Measurements from ENCODE around the gene LAPTM4A.

Gene LAPTM4A

GRCh38 chr2:20019747-20020146 lies 31.7 kb downstream of the LAPTM4A start:
- DNase-seq (ENCODE audit: low read depth), result no peak

- DNase-seq (ENCODE audit: low read depth), result no peak
Observed at GRCh38 chr2:20018601-20019152, 32.8 kb downstream of the LAPTM4A start.

GRCh38 chr2:20016346-20016745 lies 35.1 kb downstream of the LAPTM4A start:
- no peak for DNase-seq (ENCODE audit: low read depth)

GRCh38 chr2:20015482-20016083 lies 35.8 kb downstream of the LAPTM4A start:
- DNase-seq (ENCODE audit: low read depth), result peak; percentile 30

DNA sequence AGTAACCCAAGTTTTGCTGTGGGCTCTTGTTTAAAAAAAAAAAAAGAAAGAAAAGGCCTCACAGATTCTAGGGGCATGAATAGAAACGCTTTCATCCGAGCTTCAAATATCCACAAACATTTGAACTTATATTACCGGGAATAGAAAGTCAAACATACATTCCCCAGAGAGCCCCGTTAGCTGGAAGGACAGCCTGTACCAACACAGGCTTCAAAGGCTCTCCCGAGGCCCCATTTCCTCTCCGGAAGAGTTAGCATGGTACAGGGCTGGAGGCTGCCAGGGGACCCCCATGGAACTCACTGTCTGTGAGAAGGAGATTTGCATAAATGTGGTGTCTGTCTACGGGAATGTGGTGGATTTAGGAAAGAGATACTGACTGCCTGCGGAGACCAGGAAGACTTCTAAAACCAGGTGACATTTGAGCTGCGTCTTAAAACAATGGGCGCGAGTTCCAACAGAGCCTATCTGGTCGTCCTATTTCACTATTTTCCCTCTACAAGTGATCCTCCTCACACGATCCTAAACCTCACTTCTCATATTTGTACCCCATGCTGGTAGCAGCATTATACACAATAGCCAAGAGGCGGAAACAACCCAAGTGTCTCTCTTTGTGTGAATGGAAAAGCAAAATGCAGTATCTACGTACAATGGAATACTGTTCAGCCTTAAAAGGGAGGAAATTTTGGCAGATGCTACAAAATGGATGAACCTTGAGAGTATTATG lies 38.1 kb downstream of the LAPTM4A start:
- no peak for DNase-seq (ENCODE audit: low read depth)

- DNase-seq (ENCODE audit: low read depth), result no peak
Observed at GRCh38 chr2:20012282-20013125, 38.9 kb downstream of the LAPTM4A start, which contains the start of gene MATN3. Gene MATN3, minus strand, starts transcription at chr2:20012668. Its CDS starts 37 bp downstream, at chr2:20012631.

DNA sequence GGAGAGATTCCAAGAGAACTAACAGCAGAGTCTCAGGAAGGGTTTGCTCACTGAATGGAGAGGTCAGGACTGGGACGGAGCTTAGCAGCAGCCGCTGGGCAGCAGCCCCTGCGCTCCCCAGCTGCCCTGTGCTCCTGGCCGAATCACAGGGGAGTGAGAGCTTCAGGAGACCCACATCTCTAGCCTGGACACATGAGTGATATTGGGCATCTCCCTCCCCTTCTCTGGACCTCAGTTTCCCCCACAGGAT lies 39.5 kb downstream of the LAPTM4A start:
- no peak for DNase-seq (ENCODE audit: low read depth)

GRCh38 chr2:20011276-20012031 lies 40.0 kb downstream of the LAPTM4A start:
- no peak for DNase-seq (ENCODE audit: low read depth)

- no peak for DNase-seq (ENCODE audit: low read depth)
Observed at GRCh38 chr2:20008703-20009102, 42.7 kb downstream of the LAPTM4A start.

DNA sequence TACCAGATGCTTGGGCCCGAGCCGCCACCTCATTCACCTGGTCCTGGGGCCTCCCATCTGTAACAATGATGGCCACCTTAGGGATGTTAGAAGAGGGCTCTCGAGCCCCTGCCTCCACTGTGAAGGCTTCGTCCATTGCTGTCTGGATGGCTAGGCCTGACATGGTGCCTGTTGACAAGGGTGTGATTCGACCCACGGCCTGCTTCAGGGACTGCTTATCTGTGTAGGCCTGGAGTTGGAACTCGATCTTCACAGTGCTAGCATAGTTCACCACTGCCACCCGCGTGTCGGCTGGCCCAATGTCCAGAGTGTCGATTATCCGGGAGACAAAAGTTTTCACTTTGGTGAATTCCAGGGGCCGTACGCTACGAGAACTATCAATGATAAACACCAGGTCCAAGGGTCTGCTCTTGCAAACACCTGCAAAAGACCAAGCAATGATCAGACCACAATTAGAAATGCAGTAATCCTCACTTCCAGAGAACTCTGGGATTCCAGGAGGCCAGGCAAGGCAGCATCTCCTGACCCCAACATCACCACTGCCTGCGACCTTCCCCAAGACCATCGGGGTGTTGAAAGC lies 45.4 kb downstream of the LAPTM4A start:
- no peak for DNase-seq (ENCODE audit: low read depth)

- no peak for DNase-seq (ENCODE audit: low read depth)
Observed at GRCh38 chr2:20005067-20005627, 46.3 kb downstream of the LAPTM4A start.

DNA sequence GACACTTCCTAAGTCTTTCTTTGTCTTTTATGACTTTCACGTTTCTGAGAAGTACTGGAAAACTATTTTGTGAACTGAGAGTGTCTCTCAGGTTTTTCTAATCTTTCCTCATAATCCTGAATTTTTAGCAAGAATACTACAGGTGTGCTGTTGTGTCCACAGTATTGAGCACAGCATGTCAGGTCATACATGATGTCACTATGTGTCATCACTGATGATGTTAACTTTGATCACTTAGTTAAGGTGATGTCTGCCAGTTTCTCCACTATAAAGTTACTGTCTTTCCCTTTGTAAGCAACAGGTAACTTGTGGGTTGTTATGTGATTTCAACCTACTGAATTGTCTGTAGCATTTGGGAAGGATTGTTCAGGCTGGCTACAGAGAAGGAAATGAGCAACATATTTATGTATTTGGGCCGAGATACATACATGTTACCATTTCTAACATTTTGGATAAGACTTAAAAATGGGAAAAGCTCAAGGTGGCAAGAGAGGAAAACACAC lies 50.0 kb downstream of the LAPTM4A start:
- DNase-seq (ENCODE audit: low read depth), result no peak

DNA sequence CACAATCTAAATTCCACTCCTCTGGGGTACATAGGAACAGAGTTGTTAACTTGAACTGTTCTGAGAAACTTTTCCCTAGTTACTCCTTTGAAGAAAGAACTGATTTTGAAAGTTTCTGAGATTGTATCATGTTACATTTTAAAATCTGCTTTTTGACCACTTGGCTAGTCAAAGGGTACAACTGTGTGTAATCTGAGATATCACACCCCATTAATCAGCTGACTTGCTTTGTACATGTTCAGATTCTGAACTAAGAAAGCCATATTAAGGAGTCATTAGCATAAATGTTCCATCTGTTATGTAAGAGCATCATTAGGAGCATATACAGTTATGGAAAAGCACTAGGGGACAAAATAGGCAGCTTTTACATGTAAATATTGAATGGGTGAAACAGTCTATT lies 57.7 kb downstream of the LAPTM4A start:
- no peak for DNase-seq (ENCODE audit: low read depth)

- DNase-seq (ENCODE audit: low read depth), result no peak
Observed at GRCh38 chr2:19991895-19992294, 59.5 kb downstream of the LAPTM4A start.

GRCh38 chr2:19990416-19990728 lies 61.1 kb downstream of the LAPTM4A start:
- DNase-seq (ENCODE audit: low read depth), result no peak

GRCh38 chr2:19989667-19990415 lies 61.6 kb downstream of the LAPTM4A start, which contains the start of gene WDR35:
Gene WDR35, minus strand, starts transcription at chr2:19990105. Its CDS starts 90 bp downstream, at chr2:19990015.
- DNase-seq (ENCODE audit: low read depth), result peak; percentile 73

DNA sequence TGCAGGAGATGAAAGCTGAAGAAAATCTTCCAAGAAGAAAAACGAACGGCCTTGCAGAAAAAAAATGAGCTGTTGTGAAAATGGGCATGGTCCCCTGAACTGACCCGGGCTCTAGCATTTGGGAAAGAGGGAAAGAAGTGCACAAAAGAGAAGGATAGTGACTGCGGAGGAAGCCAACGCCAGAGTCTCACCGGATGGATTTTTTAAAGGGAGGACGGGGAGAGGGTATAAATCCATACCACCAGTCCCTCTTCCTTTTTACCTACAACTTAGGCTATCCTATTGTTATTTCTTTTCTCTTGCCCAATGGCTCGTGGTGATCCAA lies 62.1 kb downstream of the LAPTM4A start:
- no peak for DNase-seq (ENCODE audit: low read depth)

GRCh38 chr2:19988600-19988999 lies 62.8 kb downstream of the LAPTM4A start:
- no peak for DNase-seq (ENCODE audit: low read depth)

- no peak for DNase-seq (ENCODE audit: low read depth)
Observed at GRCh38 chr2:19987936-19988335, 63.5 kb downstream of the LAPTM4A start.
